HG03196 (cell line): ENCODE results near the gene RPP30.
"Not testable (repeated sequence)": the region's sequence is repeated elsewhere in the genome, so short reads cannot be mapped to it uniquely, and the experiment has no call there.

Source experiments
- ATAC-seq: cut with Tn5 transposase; IDR thresholded peaks from one replicate; pipeline ENCODE4 v1.9.1; 2021; ENCODE audit not compliant: unreplicated experiment

The RPP30 gene

GRCh38 chr10:90939648-90940047 is 67.9 kb downstream of the RPP30 start:
- no peak for ATAC-seq

GRCh38 chr10:90942980-90943379 is 71.2 kb downstream of the RPP30 start:
- not testable (repeated sequence) for ATAC-seq

- ATAC-seq: no peak
Measured at GRCh38 chr10:90944749-90945148, 73.0 kb downstream of the RPP30 start.

GRCh38 chr10:90945491-90946070 is 73.8 kb downstream of the RPP30 start:
- no peak for ATAC-seq

GRCh38 chr10:90947030-90947960 is 75.5 kb downstream of the RPP30 start:
- peak; percentile 73 for ATAC-seq
